Measurements from ENCODE around the gene LRPAP1.

GRCh38 chr4:3531318-3531878 is 824 bp downstream of the LRPAP1 start:
- TF ChIP-seq GATA3 (IDR thresholded peaks at IDR 0.05; ENCODE audit: low read depth, low read length) (no peak), GATA2 (IDR thresholded peaks at IDR 0.05; ENCODE audit: low read depth, low read length) (no peak; the same call in 1 of the 2 replicates)

All from SH-SY5Y (cell line).